GM19468 (cell line): Measurements from ENCODE around the gene ZBTB16.

Source experiments
- ATAC-seq: cut with Tn5 transposase; IDR thresholded peaks from one replicate; pipeline ENCODE4 v1.9.1; 2021; ENCODE audit warnings: mild to moderate bottlenecking, moderate library complexity, moderate number of reproducible peaks; ENCODE audit not compliant: unreplicated experiment; ENCODE audit errors: extremely low read depth

The ZBTB16 gene

GRCh38 chr11:114124601-114125144, 65.2 kb downstream of the ZBTB16 start:
- ATAC-seq = no peak

DNA sequence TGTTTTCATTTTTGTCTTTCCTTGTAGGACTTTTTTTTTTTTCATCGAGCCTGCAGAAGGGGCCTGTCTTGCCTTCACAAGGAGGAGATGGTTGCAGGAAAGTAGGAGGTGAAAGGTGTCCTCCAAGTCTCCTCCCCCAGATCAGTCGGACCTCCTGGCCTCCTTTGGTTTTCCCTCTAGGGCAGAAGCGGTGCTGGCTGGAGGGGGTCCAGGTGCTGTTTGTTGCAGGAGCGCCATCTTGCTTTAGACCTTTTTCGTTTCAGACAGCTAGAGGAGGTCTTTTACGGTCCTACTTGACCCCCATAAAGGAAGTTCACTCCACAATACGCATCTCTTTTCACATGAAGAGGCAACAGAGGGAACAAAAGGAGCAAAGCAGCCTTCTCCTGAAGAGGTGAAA, 66.0 kb downstream of the ZBTB16 start:
- ATAC-seq = no peak

GRCh38 chr11:114125959-114126358, 66.4 kb downstream of the ZBTB16 start:
- no peak for ATAC-seq

DNA sequence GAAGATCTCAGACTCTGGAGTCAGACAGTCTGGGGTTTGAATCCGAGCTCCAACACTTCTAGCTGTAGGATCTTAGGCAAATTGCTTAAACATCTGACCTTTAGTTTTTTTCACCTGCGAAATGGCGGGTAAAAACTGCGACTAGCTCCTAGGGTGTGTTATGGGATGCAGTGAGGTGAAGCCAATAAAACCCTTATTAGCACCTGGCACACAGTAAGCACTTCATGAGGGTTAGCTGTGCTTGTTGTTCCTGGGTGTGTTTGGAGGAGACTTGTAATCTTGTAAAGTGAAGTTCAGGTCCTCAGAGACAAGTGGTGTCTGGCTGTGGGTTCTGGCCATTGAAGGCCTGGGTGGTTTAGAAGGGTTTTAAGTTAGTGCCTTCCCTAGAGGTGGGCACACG, 68.9 kb downstream of the ZBTB16 start:
- ATAC-seq = no peak

GRCh38 chr11:114129142-114129541, 69.6 kb downstream of the ZBTB16 start:
- ATAC-seq = no peak

GRCh38 chr11:114129699-114130098, 70.2 kb downstream of the ZBTB16 start:
- ATAC-seq = no peak

GRCh38 chr11:114130115-114130576, 70.6 kb downstream of the ZBTB16 start:
- ATAC-seq = no peak

DNA sequence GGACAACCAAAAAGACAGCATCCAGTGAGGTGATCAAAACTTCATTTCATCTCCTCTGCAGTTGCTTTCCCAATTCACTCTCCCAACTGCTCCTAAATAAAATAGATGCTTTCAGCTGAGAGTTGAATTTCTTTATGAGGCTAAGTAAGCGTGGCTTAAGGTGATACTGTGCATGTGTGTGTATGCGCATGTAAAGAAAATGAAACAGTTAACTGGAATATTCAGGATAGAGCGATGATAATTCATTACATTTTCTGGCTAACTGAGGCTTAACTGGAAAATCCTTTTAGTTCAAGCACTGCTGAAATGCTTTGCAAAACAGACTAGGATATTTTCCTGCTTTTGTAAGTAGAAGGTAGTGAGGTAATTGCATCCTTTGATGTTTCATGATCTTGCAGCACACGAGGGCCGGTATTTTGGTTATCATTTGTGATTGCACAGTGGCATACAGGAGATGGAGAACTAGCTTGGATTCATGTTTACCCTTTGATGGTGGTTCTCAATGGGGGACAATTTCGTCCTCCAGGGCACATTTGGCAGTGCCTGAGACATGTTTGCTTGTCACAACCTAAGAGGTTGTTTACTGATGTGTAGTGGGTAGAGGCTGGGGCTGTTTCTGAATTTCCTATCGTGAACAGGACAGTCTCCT, 71.2 kb downstream of the ZBTB16 start:
- no peak for ATAC-seq

- ATAC-seq = no peak
Measured at GRCh38 chr11:114131461-114131864, 72.0 kb downstream of the ZBTB16 start.

- ATAC-seq = no peak
Measured at GRCh38 chr11:114132417-114132816, 72.9 kb downstream of the ZBTB16 start.

DNA sequence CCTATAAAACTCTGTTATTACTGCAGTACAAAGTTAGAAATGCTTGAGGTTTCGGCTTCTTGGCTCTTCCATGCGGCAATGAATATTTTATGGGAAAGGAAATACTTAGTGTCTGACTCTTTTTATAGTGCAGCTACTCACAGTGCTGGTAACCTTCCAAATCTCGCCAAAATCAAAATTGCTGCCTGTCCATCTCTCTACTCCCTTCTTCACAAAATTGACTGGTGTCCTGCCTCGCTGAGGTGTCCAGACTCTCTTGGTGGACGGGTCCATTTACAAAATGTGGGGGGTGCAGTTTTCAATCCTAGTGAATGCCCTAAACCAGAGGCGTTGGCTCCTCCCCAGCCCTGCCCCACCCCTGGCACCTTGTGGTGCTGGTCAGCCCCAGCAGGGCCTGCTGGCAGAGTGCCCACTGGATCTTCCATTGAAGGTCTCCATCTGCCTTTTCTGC, 73.5 kb downstream of the ZBTB16 start:
- ATAC-seq = no peak

GRCh38 chr11:114133548-114134329, 74.2 kb downstream of the ZBTB16 start:
- ATAC-seq = no peak

- ATAC-seq = no peak
Measured at GRCh38 chr11:114134870-114135269, 75.4 kb downstream of the ZBTB16 start.

DNA sequence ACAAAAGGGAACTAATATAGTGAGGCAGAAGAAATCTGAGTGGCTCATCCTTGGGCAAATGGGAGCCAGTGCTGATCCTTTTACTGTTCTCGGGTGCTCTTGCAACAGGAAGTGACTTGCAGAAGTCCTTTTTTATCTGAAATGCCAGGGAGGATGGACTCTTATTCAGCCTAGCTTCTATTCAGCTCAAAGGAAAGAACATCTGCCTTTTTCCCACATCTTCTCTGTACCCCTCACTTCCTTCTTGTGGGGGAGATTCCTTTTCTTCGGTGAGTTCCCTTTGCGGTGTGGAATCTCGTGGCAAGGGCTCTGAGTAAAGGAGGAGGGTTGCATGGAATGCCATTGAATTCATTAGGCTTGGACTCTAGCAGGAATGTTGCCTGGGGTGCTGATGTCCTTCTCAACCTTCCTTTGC, 76.2 kb downstream of the ZBTB16 start:
- no peak for ATAC-seq

GRCh38 chr11:114136686-114137640, 77.5 kb downstream of the ZBTB16 start:
- no peak for ATAC-seq

DNA sequence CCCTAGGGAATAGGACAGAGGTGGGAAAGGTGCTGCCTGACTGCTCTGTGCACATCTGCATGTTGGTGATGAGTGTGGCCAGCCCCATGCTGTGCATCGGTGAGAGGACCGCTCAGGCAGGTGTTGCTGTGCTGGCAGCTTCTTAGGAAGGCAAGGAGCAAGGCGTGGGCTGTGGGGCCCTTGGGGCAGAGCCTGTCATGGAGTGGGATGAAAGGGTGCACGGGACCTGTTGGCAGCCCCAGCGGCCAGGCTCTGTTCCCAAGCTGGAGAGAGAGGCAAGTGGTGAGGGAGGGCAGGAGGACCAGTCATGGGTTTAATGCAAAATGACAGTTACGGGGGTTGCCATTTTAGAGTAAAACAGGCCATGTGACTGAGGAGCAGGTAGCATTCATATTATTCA, 78.3 kb downstream of the ZBTB16 start:
- no peak for ATAC-seq

DNA sequence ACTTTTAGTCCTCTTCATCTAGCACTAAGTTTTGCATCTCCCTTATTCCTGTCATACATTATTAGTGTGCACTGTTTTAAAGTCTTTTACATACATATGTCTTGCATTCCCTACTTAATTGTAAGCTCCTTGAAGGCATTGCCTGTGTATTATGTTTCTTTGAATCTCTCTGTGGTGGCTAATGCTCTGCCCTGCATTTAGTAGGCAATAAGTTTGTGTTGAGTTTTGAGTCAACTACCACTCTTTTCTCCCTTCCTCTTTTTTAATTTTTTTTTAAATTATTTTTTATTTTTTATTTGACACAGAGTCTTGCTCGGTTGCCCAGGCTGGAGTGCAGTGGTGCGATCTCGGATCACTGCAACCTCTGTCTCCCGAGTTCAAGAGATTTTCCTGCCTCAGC, 78.9 kb downstream of the ZBTB16 start:
- no peak for ATAC-seq

DNA sequence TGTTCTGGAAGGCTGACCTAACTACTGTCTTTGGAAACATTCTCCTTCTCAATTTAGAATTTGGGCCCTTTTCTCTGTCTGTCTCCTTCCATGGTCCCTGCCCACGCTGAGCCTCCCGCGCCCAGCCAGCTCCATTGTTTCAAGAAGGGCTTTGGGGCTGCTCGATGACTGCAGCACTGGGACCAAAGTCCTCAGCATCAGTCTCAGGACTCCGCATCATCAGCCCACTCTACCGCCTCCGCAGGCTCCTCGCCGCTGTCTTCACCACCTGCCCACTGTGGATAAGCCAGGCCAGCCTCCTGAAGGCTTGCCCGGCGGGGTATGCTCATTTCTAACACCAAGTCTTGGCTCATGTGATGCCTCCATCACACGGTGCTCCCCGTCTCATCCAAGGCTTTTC, 81.3 kb downstream of the ZBTB16 start:
- ATAC-seq = no peak

GRCh38 chr11:114141863-114142580, 82.5 kb downstream of the ZBTB16 start:
- ATAC-seq = no peak

- ATAC-seq = no peak
Measured at GRCh38 chr11:114142707-114143106, 83.2 kb downstream of the ZBTB16 start.
